HepG2 (cell line): ENCODE measurements around the gene PAXX. TPM values are rescaled to one million over a fixed set of nuclear protein-coding genes. Genes with fewer than 3 reads are reported as not detected.
A peak's percentile ranks its signal among the peaks of the same experiment; 100 is the strongest.

Source experiments
- CEBPG ChIP-seq: IDR thresholded peaks from 2 replicates; pipeline ENCODE4 v1.6.1; 2016
- FOXA1 ChIP-seq, 2 experiments: fragments of 450-650 bp in 1 of 2; sonication (generic) in 1 of 2; formaldehyde crosslinking in 1 of 2; IDR thresholded peaks; 2 replicates each; pipeline versions ENCODE4 v1.4.0 to v1.6.1; 2016 to 2020; ENCODE audit warnings: missing genetic modification reagents in 1 of 2
- HHEX ChIP-seq: IDR thresholded peaks from 2 replicates; pipeline ENCODE4 v1.6.1; 2016; ENCODE audit warnings: control low read depth
- HOXD1 ChIP-seq: sonication (generic); formaldehyde crosslinking; IDR thresholded peaks from 2 replicates; pipeline ENCODE4 v1.5.0; 2020; ENCODE audit warnings: missing genetic modification reagents
- KAT7 ChIP-seq: IDR thresholded peaks from 2 replicates; pipeline ENCODE4 v1.6.1; 2018; ENCODE audit warnings: borderline replicate concordance, missing compliant biosample characterization
- KLF6 ChIP-seq: IDR thresholded peaks from 2 replicates; pipeline ENCODE4 v1.8.0; 2016; ENCODE audit warnings: missing biosample characterization, missing genetic modification reagents
- REL ChIP-seq: sonication (generic); formaldehyde crosslinking; conservative IDR thresholded peaks from 2 replicates; pipeline ENCODE4 v1.8.0; 2022; ENCODE audit warnings: mild to moderate bottlenecking, missing genetic modification reagents, moderate library complexity
- SALL1 ChIP-seq: sonication (generic); formaldehyde crosslinking; IDR thresholded peaks from 2 replicates; pipeline ENCODE4 v1.8.0; 2022; ENCODE audit warnings: mild to moderate bottlenecking, missing genetic modification reagents
- TRIM24 ChIP-seq: sonication (generic); formaldehyde crosslinking; IDR thresholded peaks from 2 replicates; pipeline ENCODE4 v1.8.0; 2022; ENCODE audit warnings: mild to moderate bottlenecking, missing genetic modification reagents
- ZBED4 ChIP-seq: sonication (generic); formaldehyde crosslinking; IDR thresholded peaks from 2 replicates; pipeline ENCODE4 v1.4.0; 2020; ENCODE audit warnings: missing genetic modification reagents, borderline replicate concordance
- ZBTB14 ChIP-seq: sonication (generic); formaldehyde crosslinking; IDR thresholded peaks from 2 replicates; pipeline ENCODE4 v1.4.0; 2020; ENCODE audit warnings: missing genetic modification reagents
- ZBTB44 ChIP-seq: sonication (generic); formaldehyde crosslinking; IDR thresholded peaks from 2 replicates; pipeline ENCODE4 v1.4.0; 2020; ENCODE audit warnings: missing genetic modification reagents
- ZNF18 ChIP-seq: sonication (generic); formaldehyde crosslinking; IDR thresholded peaks from 2 replicates; pipeline ENCODE4 v1.8.0; 2022; ENCODE audit warnings: mild to moderate bottlenecking, missing genetic modification reagents; ENCODE audit not compliant: insufficient replicate concordance
- ZNF280B ChIP-seq: sonication (generic); formaldehyde crosslinking; IDR thresholded peaks from 2 replicates; pipeline ENCODE4 v1.5.0; 2020; ENCODE audit warnings: missing genetic modification reagents, mild to moderate bottlenecking, borderline replicate concordance
- ZNF770 ChIP-seq: sonication (generic); formaldehyde crosslinking; IDR thresholded peaks from 2 replicates; pipeline ENCODE4 v1.5.0; 2020; ENCODE audit warnings: mild to moderate bottlenecking, missing genetic modification reagents
- ZNF850 ChIP-seq: sonication (generic); formaldehyde crosslinking; conservative IDR thresholded peaks from 2 replicates; pipeline ENCODE4 v1.9.0; 2021; ENCODE audit warnings: mild to moderate bottlenecking, missing genetic modification reagents
- polyA plus RNA-seq, 8 experiments: library from polyadenylated mRNA; depleted of rRNA in 3 of 8; stranded (reverse) in 7 of 8; unstranded in 1 of 8; fragments of >200 nt; fragmentation: Illumina TruSeq in 4 of 8; extraction: Trizol in 4 of 8; gene quantifications; 2 replicates each; pipeline versions ENCODE4 v1.2.1 to v1.2.3, GENCODE V29; 2011 to 2016; ENCODE audit warnings: low read depth in 4 of 8, missing spikeins in 1 of 8, mixed read lengths in 1 of 8; ENCODE audit not compliant: insufficient read depth in 1 of 8
- total RNA-seq, 5 experiments: library from RNA; depleted of rRNA; stranded (reverse); fragments of >200 nt; fragmentation: Illumina TruSeq; extraction: Trizol; gene quantifications; 2 replicates each; pipeline ENCODE4 v1.2.3, GENCODE V29; 2016; ENCODE audit warnings: low read depth in 1 of 5

PAXX gene
- total and polyA plus RNA-seq, 2 of the 13 experiments (the other 11 are each of a cell fraction or from before 2014, with no cell fraction given), result 14.0 to 31.9 TPM

GRCh38 chr9:136944519-136945332 is 47.5 kb upstream of the PAXX start, which contains the start of the genes C8G and FBXW5 (continued):
- TF ChIP-seq ZBED4 (CRISPR knock-in tag) (peak; percentile 59; the same call in 1 of the 2 replicates), ZNF770 (no peak), ZNF18 (CRISPR knock-in tag) (no peak), KLF6 (CRISPR knock-in tag) (0 out of 2 replicates have a peak, but pooled peaks have one; percentile 50), ZBTB14 (CRISPR knock-in tag) (no peak), SALL1 (CRISPR knock-in tag) (peak; percentile 27), ZNF280B (peak; percentile 13; the same call in 1 of the 2 replicates), HHEX (CRISPR knock-in tag) (no peak), CEBPG (CRISPR knock-in tag) (peak; percentile 43; the same call in 1 of the 2 replicates), KAT7 (CRISPR knock-in tag) (peak; percentile 33; the same call in 1 of the 2 replicates), TRIM24 (CRISPR knock-in tag) (no peak), ZNF850 (CRISPR knock-in tag) (0 out of 2 replicates have a peak, but pooled peaks have one; percentile 40), HOXD1 (CRISPR knock-in tag) (no peak), ZBTB44 (no peak), REL (no peak), FOXA1 (IDR thresholded peaks at IDR 0.05) (no peak), FOXA1 (CRISPR knock-in tag; IDR thresholded peaks at IDR 0.05) (0 out of 2 replicates have a peak, but pooled peaks have one; percentile 17)
